ENCODE results near the gene PSMC6. TPM values are rescaled to one million over a fixed set of nuclear protein-coding genes. Genes with fewer than 3 reads are reported as not detected.
A peak's percentile ranks its signal among the peaks of the same experiment; 100 is the strongest.
"Not testable (repeated sequence)": the region's sequence is repeated elsewhere in the genome, so short reads cannot be mapped to it uniquely, and the experiment has no call there.

The PSMC6 gene
- total RNA-seq, 1 donor from 2014 or later = 77.0 TPM

DNA sequence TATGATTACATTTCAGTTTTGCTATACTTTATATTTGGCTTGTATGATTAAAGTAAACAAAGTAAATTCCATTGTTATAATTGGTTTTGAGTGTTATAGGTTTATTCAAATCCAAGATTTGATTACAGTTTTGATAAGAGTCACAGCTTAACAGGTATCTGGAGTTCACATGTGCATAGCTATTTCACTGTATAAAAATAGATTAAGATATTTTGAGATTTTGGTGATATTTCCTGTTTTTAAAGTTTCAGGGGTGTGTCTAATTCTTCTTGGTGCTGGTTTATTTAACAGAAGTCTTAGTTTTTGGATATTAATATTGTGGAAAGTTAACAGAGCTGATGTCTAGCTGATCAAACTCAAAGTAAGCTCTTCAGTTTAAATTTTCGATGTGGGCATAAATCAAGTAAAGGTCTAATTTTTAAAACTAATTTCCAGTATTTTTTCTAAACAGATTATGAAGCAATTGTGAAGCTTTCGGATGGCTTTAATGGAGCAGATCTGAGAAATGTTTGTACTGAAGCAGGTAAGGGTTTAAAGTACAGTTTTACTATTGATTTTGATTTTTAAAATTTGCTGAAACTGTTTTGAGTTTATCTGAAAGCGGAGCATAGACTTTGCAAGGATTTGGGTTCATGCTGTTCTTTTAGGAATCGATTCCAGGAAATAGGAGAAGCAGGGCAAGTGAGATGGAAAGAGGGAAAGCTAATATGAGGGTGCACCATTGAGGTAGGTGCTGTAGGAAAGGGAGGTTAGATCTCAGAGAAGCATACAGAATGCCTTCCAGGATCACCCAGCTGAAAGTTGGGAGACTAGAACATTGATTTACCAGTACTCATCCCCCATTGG is 16.7 kb downstream of the PSMC6 start:
- TF ChIP-seq, protein P1, sequence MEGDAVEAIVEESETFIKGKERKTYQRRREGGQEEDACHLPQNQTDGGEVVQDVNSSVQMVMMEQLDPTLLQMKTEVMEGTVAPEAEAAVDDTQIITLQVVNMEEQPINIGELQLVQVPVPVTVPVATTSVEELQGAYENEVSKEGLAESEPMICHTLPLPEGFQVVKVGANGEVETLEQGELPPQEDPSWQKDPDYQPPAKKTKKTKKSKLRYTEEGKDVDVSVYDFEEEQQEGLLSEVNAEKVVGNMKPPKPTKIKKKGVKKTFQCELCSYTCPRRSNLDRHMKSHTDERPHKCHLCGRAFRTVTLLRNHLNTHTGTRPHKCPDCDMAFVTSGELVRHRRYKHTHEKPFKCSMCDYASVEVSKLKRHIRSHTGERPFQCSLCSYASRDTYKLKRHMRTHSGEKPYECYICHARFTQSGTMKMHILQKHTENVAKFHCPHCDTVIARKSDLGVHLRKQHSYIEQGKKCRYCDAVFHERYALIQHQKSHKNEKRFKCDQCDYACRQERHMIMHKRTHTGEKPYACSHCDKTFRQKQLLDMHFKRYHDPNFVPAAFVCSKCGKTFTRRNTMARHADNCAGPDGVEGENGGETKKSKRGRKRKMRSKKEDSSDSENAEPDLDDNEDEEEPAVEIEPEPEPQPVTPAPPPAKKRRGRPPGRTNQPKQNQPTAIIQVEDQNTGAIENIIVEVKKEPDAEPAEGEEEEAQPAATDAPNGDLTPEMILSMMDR (IDR thresholded peaks at IDR 0.05; ENCODE audit: borderline replicate concordance) = no peak
- intact Hi-C loops (cut with micrococcal nuclease) = no loop called here
- peaks cover 15% of the 10 kb centered on the region for H3K4me1 ChIP-seq
- H3K4me3 ChIP-seq = no peak overlapping the region
- H3K9me3 ChIP-seq (replicated peaks) = no peaks in the 10 kb centered on the region
- H3K27ac ChIP-seq (replicated peaks) = no peak overlapping the region
- H3K36me3 ChIP-seq = peaks cover 96% of the 10 kb centered on the region
- no peak for DNase-seq
- no peaks in the 10 kb centered on the region for H3K27me3 ChIP-seq (ENCODE audit: low read depth)

DNA sequence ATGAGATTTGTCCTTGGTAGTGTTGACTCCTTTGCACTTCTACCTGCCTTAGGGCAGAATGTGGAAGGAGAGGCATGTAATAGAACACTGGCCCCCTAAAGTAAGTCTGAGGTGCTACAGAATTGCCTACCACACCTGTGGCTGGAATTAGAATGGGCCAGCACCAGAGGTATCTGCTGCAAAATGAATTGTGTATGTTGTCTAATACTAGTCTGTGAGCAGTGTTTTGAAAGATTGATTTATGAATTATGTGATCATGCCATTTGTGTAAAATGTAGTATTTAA is 17.3 kb downstream of the PSMC6 start:
- TF ChIP-seq, protein P1 (IDR thresholded peaks at IDR 0.05; ENCODE audit: borderline replicate concordance) = no peak

DNA sequence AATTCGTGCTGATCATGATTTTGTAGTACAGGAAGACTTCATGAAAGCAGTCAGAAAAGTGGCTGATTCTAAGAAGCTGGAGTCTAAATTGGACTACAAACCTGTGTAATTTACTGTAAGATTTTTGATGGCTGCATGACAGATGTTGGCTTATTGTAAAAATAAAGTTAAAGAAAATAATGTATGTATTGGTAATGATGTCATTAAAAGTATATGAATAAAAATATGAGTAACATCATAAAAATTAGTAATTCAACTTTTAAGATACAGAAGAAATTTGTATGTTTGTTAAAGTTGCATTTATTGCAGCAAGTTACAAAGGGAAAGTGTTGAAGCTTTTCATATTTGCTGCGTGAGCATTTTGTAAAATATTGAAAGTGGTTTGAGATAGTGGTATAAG is 20.5 kb downstream of the PSMC6 start:
- H3K36me3 ChIP-seq = peaks cover 65% of the 10 kb centered on the region
- H3K27me3 ChIP-seq (ENCODE audit: low read depth); DNase-seq; intact Hi-C loops (cut with micrococcal nuclease); H3K4me3 ChIP-seq; H3K27ac ChIP-seq (replicated peaks); H3K9me3 ChIP-seq (replicated peaks): not testable (repeated sequence)
- H3K4me1 ChIP-seq = peaks cover 41% of the 10 kb centered on the region

More for the DNA sequence above, 17.3 kb downstream of the PSMC6 start:
- H3K4me1 ChIP-seq = peaks cover 16% of the 10 kb centered on the region
- no peak overlapping the region for H3K4me3 ChIP-seq
- no peaks in the 10 kb centered on the region for H3K27me3 ChIP-seq (ENCODE audit: low read depth)
- no peaks in the 10 kb centered on the region for H3K9me3 ChIP-seq (replicated peaks)
- intact Hi-C loops (cut with micrococcal nuclease) = no loop called here
- no peak overlapping the region for H3K27ac ChIP-seq (replicated peaks)
- DNase-seq = no peak
- peaks cover 91% of the 10 kb centered on the region for H3K36me3 ChIP-seq

DNA sequence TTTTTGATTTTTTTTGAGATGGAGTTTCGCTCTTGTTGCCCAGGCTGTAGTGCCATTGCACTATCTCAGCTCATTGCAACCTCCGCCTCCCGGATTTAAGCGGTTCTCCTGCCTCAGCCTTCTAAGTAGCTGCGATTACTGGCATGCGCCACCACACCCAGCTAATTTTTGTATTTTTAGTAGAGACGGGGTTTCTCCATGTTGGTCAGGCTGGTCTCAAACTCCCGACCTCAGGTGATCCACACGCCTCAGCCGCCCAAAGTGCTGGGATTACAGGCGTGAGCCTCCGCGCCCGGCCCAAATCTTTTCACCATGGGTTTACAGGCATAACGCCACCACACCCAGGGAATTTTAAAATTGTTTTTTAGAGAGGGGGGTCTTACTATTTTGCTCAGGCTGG is 22.0 kb downstream of the PSMC6 start:
- intact Hi-C loops (cut with micrococcal nuclease); H3K9me3 ChIP-seq (replicated peaks); H3K4me3 ChIP-seq; H3K27me3 ChIP-seq (ENCODE audit: low read depth); DNase-seq: not testable (repeated sequence)
- H3K4me1 ChIP-seq = peaks cover 31% of the 10 kb centered on the region
- peaks cover 56% of the 10 kb centered on the region for H3K36me3 ChIP-seq
- peak overlapping the region; percentile 94 for H3K27ac ChIP-seq (replicated peaks)

DNA sequence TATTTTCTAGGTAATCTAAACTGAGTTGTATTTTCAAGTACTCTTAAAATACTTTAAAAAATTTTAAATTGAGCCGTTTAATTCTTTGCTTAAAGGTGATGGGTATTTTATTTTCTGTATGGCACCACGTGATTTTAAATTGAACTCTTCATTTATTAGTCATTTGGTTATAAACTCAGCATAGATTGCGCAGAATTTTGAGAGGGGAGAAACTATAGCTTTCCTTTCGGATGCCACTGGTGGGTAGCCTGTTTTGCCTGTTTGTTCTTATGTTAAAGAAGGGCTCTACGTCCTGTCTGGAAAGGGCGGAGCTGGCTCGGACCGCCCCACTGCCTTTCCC is 22.6 kb downstream of the PSMC6 start:
- no peaks in the 10 kb centered on the region for H3K27me3 ChIP-seq (ENCODE audit: low read depth)
- H3K4me3 ChIP-seq = peak overlapping the region; percentile 99
- H3K27ac ChIP-seq (replicated peaks) = peak overlapping the region; percentile 94
- intact Hi-C loops (cut with micrococcal nuclease) = no loop called here
- no peaks in the 10 kb centered on the region for H3K9me3 ChIP-seq (replicated peaks)
- TF ChIP-seq, protein P1 (IDR thresholded peaks at IDR 0.05; ENCODE audit: borderline replicate concordance) = no peak
- no peak for DNase-seq
- peaks cover 56% of the 10 kb centered on the region for H3K36me3 ChIP-seq
- H3K4me1 ChIP-seq = peaks cover 26% of the 10 kb centered on the region

DNA sequence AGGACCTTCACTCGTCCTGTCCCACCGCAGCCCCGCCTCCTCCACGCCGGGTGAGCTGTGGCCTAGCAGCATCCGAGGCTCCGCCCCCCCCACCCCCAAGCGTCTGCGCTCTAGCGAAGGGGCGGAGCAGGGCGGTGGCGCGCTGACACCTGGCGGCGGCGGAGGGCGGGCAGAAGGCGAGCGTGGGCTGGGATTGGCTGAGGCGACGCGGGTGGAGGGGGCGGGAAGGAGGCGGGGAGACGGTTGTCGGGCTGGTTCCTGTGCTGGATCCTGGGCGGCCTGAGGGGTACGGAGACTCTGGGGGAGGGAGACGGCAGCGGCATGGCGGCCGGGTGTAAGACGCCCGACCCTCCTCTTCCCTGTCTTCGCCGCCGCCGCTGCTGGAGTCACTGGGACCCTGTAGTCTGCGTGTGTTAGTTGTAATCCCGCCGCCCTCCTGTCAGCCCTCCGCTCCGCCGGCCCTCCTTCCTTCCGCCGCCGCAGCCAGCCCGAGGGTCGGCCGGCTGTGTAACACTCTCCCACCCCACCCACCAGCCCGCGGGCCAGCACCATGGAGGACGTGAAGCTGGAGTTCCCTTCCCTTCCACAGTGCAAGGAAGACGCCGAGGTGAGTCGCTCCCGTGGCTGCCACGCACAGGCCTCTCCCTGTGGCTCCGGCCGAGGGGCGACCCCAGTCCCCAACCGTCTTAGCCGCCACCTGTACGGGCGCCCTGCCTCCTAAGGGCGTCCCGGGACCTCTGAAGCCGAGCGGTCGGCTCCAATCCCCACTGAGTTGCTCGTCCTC is 23.1 kb downstream of the PSMC6 start, which contains the start of gene STYX:
Gene STYX, plus strand, starts transcription at position 242 of the 784 bp plus-strand sequence. Its CDS starts 309 bp downstream, at position 551.
- peaks cover 28% of the 10 kb centered on the region for H3K4me1 ChIP-seq
- H3K4me3 ChIP-seq = peak within 1 kb of the TSS; percentile 99
- TF ChIP-seq, protein P1 (IDR thresholded peaks at IDR 0.05; ENCODE audit: borderline replicate concordance) = peak; percentile 47
- H3K9me3 ChIP-seq (replicated peaks) = no peaks in the 10 kb centered on the region
- H3K27ac ChIP-seq (replicated peaks) = peak within 1 kb of the TSS; percentile 94
- H3K36me3 ChIP-seq = peaks cover 50% of the 10 kb centered on the region
- H3K27me3 ChIP-seq (ENCODE audit: low read depth) = no peaks in the 10 kb centered on the region
- peak; percentile 99 for DNase-seq
- intact Hi-C loops (cut with micrococcal nuclease) = no loop called here
